Hepatocyte (in vitro differentiated cells): ENCODE results near the gene OR9A4. TPM values are rescaled to one million over a fixed set of nuclear protein-coding genes. Genes with fewer than 3 reads are reported as not detected.

Experiments used
- DNase-seq: peaks from one replicate; pipeline ENCODE4 v3.0.0-alpha.2; 2016; ENCODE audit warnings: low spot score
- H2AFZ ChIP-seq: fragments of 200-600 bp; sonication (generic); 2 replicates; pipeline ENCODE4 v1.6.0; 2016; ENCODE audit warnings: antibody characterized with exemption, mild to moderate bottlenecking
- H3K27ac ChIP-seq: fragments of 200-600 bp; sonication (generic); 2 replicates; pipeline ENCODE4 v1.5.1; 2016; ENCODE audit warnings: mild to moderate bottlenecking
- H3K27me3 ChIP-seq: fragments of 200-600 bp; sonication (generic); 2 replicates; pipeline ENCODE4 v1.6.1; 2016
- H3K36me3 ChIP-seq: fragments of 200-600 bp; sonication (generic); replicated peaks from 2 replicates; pipeline ENCODE4 v1.5.1; 2016; ENCODE audit warnings: low read depth; ENCODE audit not compliant: insufficient read depth
- H3K4me1 ChIP-seq: fragments of 200-600 bp; sonication (generic); 2 replicates; pipeline ENCODE4 v1.5.1; 2016; ENCODE audit warnings: mild to moderate bottlenecking, moderate library complexity; ENCODE audit not compliant: insufficient read depth
- H3K4me2 ChIP-seq: fragments of 200-600 bp; sonication (generic); 2 replicates; pipeline ENCODE4 v1.6.0; 2016
- H3K4me3 ChIP-seq: fragments of 200-600 bp; sonication (generic); 2 replicates; pipeline ENCODE4 v1.5.1; 2016; ENCODE audit warnings: mild to moderate bottlenecking
- H3K79me2 ChIP-seq: fragments of 200-600 bp; sonication (generic); 2 replicates; pipeline ENCODE4 v1.6.0; 2017; ENCODE audit warnings: mild to moderate bottlenecking
- H3K9me2 ChIP-seq: fragments of 200-600 bp; sonication (generic); replicated peaks from 2 replicates; pipeline ENCODE4 v1.6.0; 2017; ENCODE audit warnings: mild to moderate bottlenecking; ENCODE audit not compliant: insufficient read depth
- H3K9me3 ChIP-seq: fragments of 200-600 bp; sonication (generic); 2 replicates; pipeline ENCODE4 v1.5.1; 2016; ENCODE audit warnings: low read depth, mild to moderate bottlenecking
- H4K20me1 ChIP-seq: fragments of 200-600 bp; sonication (generic); 2 replicates; pipeline ENCODE4 v1.6.0; 2016; ENCODE audit warnings: mild to moderate bottlenecking; ENCODE audit not compliant: insufficient read depth, poor library complexity, severe bottlenecking
- CTCF ChIP-seq: fragments of 200-600 bp; sonication (generic); IDR thresholded peaks from 2 replicates; pipeline ENCODE4 v1.5.1; 2016; ENCODE audit warnings: antibody characterized with exemption, mild to moderate bottlenecking; ENCODE audit not compliant: poor library complexity
- EZH2 ChIP-seq: fragments of 200-600 bp; sonication (generic); IDR thresholded peaks from 2 replicates; pipeline ENCODE4 v1.6.1; 2016; ENCODE audit warnings: antibody characterized with exemption, mild to moderate bottlenecking, borderline replicate concordance
- EZH2phosphoT487 ChIP-seq: fragments of 200-600 bp; sonication (generic); IDR thresholded peaks from one replicate; pipeline ENCODE4 v1.6.1; 2018; ENCODE audit warnings: antibody characterized with exemption, mild to moderate bottlenecking, low read depth, moderate library complexity; ENCODE audit not compliant: unreplicated experiment, severe bottlenecking
- WGBS: methylation state at CpG from one replicate; pipeline ENCODE4 v1.1.6; 2016; ENCODE audit warnings: low lambda C conversion rate; ENCODE audit errors: missing lambda C conversion rate; 5-methylcytosine and 5-hydroxymethylcytosine counted together
- polyA plus RNA-seq: library from polyadenylated mRNA; unstranded; fragments of >200 nt; fragmentation: Nextera tagmentation; extraction: Ambion mirVana; gene quantifications from 2 replicates; pipeline ENCODE4 v1.2.1, GENCODE V29; 2016
- total RNA-seq: library from RNA; depleted of rRNA; stranded (reverse); fragments of >200 nt; gene quantifications from 2 replicates; pipeline ENCODE4 v1.2.3, GENCODE V29; 2014

Gene OR9A4
- total and polyA plus RNA-seq, 2 experiments from 2014 or later = not detected

DNA sequence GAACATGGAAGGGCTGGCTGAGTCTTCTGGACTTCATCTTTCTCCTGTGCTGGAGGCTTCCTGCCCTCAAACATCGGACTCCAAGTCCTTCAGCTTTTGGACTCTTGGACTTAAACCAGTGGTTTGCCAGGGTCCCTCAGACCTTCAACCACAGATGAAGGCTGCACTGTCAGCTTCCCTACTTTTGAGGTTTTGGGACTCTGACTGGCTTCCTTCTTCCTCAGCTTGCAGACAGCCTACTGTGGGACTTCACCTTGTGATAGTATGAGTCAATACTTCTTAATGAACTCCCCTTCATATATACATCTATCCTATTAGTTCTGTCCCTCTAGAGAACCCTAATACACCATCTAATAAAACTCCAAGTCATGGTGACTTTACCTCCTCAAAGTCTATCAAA lies 34.6 kb downstream of the OR9A4 start:
- WGBS = 100% methylated on average over 1 of the region's 1 CpG
- H3K27ac ChIP-seq = no peak overlapping the region
- H3K79me2 ChIP-seq = no peaks in the 10 kb centered on the region
- H2AFZ ChIP-seq = no peak overlapping the region
- no peaks in the 10 kb centered on the region for H3K9me3 ChIP-seq
- no peak overlapping the region for H3K4me2 ChIP-seq
- no peak for DNase-seq
- no peak overlapping the region for H3K4me3 ChIP-seq
- no peaks in the 10 kb centered on the region for H3K36me3 ChIP-seq
- H3K9me2 ChIP-seq = no peaks in the 10 kb centered on the region
- no peaks in the 10 kb centered on the region for H4K20me1 ChIP-seq
- H3K4me1 ChIP-seq = no peaks in the 10 kb centered on the region
- TF ChIP-seq CTCF = no peak
- no peak for TF ChIP-seq EZH2
- no peak for TF ChIP-seq EZH2phosphoT487
- H3K27me3 ChIP-seq = no peaks in the 10 kb centered on the region

DNA sequence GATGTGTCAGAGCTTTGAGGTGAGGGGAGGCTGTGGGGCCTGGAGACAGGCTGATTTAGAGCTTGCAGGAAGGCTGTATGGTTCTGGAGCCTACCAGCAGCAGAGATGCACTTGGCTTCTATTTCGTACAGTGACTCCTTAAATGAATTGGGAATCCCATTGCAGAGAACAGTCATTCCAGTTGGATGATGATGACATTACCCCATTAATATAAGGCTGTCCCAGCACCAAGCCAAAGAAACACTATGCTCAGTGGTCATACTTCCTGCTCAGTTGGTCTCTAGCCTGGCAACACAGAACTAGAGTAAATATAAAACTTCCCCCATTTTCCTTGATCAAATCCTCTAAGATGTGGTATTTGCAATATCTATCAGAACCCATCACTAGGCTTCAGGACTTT lies 36.3 kb downstream of the OR9A4 start:
- Histone ChIP-seq H3K9me2 (no peaks in the 10 kb centered on the region), H3K4me3 (no peak overlapping the region), H3K9me3 (no peaks in the 10 kb centered on the region), H3K27me3 (no peaks in the 10 kb centered on the region), H4K20me1 (no peaks in the 10 kb centered on the region), H3K4me1 (no peaks in the 10 kb centered on the region), H3K4me2 (no peak overlapping the region), H3K79me2 (no peaks in the 10 kb centered on the region), H3K27ac (no peak overlapping the region), H2AFZ (no peak overlapping the region), H3K36me3 (no peaks in the 10 kb centered on the region)
- TF ChIP-seq EZH2phosphoT487 (no peak), CTCF (no peak), EZH2 (no peak)
- 93% methylated on average over 1 of the region's 1 CpG for WGBS
- no peak for DNase-seq

DNA sequence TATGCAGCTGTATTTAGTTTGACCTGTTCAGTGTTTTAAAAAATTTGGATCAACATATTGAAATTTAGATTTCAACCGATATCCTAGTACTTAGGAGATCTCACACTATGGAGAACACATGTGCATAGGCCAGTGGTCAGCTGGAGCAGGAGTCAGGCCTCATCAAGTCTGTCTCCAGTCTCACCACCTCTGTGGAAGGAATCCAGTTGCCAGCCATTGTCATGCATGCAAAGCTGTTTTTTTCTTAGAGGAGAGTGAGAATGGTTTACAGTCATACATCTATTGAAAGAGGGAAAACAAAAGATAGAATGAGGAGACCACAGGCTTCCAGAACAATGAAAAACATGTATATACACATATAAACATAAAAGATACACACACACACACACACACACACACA lies 38.1 kb downstream of the OR9A4 start:
- Histone ChIP-seq H3K27ac (no peak overlapping the region), H2AFZ (no peak overlapping the region), H3K79me2 (no peaks in the 10 kb centered on the region), H3K4me2 (no peak overlapping the region), H3K36me3 (no peaks in the 10 kb centered on the region), H3K4me3 (no peak overlapping the region), H4K20me1 (no peaks in the 10 kb centered on the region), H3K9me3 (no peaks in the 10 kb centered on the region), H3K4me1 (no peaks in the 10 kb centered on the region), H3K27me3 (no peaks in the 10 kb centered on the region), H3K9me2 (no peaks in the 10 kb centered on the region)
- TF ChIP-seq EZH2phosphoT487 = no peak
- TF ChIP-seq EZH2 = no peak
- no peak for TF ChIP-seq CTCF
- 83% methylated on average over 1 of the region's 1 CpG for WGBS
- DNase-seq = no peak

DNA sequence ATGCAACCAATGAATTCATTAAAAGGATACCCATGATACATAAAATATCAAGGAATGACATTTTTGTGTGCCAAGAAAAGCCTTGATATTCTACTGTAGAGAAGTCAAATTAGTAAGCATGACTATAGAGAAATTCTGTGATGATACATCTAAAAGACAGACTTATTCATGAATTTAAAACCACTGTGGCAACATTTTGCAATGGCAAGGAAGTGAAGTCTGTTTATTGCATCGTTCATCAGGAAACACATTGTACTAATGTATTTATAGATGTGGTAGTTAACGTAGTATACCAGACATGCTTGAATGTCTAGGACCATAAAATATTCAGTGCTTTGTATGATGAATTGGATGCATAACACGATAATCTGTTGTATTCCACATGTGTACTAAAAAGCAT lies 39.9 kb downstream of the OR9A4 start:
- Histone ChIP-seq H3K4me1 (no peaks in the 10 kb centered on the region), H3K9me3 (no peaks in the 10 kb centered on the region), H3K36me3 (no peaks in the 10 kb centered on the region), H3K27me3 (no peaks in the 10 kb centered on the region), H3K4me3 (no peak overlapping the region), H3K27ac (no peak overlapping the region), H3K9me2 (no peaks in the 10 kb centered on the region), H2AFZ (no peak overlapping the region), H3K79me2 (no peaks in the 10 kb centered on the region), H4K20me1 (no peaks in the 10 kb centered on the region), H3K4me2 (no peak overlapping the region)
- DNase-seq = no peak
- 78% methylated on average over 3 of the region's 3 CpGs for WGBS
- TF ChIP-seq EZH2phosphoT487 (no peak), CTCF (no peak), EZH2 (no peak)
